ENCODE data around the gene EDA.

DNA sequence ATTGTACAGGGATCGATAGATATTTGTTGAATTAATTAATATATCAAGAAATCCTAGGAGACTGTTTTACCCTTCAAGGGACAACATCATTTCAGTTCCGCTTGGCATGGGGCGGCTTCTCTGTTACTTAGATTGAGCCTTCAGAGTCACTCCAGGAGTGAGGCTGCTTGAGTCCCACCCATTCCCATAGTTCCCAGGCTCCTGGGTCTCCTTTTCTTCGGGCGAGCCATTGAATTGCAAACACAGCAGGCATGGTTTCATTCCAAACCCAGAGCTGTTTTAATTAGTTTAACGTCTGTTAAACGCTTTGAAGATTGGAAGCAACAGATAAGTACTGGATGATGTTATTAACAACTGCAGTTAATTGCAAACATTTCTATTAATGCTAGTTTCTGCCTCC lies 571 bp upstream of the EDA start:
- TF ChIP-seq, protein P1, sequence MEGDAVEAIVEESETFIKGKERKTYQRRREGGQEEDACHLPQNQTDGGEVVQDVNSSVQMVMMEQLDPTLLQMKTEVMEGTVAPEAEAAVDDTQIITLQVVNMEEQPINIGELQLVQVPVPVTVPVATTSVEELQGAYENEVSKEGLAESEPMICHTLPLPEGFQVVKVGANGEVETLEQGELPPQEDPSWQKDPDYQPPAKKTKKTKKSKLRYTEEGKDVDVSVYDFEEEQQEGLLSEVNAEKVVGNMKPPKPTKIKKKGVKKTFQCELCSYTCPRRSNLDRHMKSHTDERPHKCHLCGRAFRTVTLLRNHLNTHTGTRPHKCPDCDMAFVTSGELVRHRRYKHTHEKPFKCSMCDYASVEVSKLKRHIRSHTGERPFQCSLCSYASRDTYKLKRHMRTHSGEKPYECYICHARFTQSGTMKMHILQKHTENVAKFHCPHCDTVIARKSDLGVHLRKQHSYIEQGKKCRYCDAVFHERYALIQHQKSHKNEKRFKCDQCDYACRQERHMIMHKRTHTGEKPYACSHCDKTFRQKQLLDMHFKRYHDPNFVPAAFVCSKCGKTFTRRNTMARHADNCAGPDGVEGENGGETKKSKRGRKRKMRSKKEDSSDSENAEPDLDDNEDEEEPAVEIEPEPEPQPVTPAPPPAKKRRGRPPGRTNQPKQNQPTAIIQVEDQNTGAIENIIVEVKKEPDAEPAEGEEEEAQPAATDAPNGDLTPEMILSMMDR (IDR thresholded peaks at IDR 0.05), result no peak
- no peak for TF ChIP-seq ZFX (IDR thresholded peaks at IDR 0.05; ENCODE audit: borderline replicate concordance)
